CD1c-positive myeloid dendritic cell (primary cell): ENCODE data around the gene NAV2.
A peak's percentile ranks its signal among the peaks of the same experiment; 100 is the strongest.
"Not testable (repeated sequence)": the region's sequence is repeated elsewhere in the genome, so short reads cannot be mapped to it uniquely, and the experiment has no call there.

Experiments used
- DNase-seq: peaks from one replicate; pipeline ENCODE4 v3.0.0-alpha.2; 2016; ENCODE audit errors: extremely low spot score

NAV2 gene

GRCh38 chr11:19921976-19922688 lies 209.5 kb downstream of the NAV2 start:
- DNase-seq, result no peak

- no peak for DNase-seq
Measured at GRCh38 chr11:19922689-19923035, 210.0 kb downstream of the NAV2 start.

DNA sequence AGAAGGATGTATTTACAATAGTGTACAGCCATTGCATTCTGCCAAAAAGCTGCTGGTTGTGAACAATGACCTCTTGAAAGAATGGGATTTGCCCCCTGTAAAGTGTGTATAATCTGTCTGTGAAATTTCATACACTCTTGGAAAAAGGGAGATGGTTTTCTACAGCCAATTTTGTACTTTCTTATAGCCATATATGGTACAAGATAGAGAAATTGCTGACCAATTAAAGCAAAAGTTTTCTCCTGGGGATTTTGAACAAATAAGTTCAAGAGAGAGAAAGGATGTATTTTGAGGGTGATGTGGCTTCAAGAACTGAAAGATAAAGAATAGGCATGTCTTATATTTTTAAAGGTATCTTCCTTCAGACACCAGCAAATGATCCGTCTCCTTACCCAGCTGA lies 211.0 kb downstream of the NAV2 start:
- DNase-seq, result no peak

DNA sequence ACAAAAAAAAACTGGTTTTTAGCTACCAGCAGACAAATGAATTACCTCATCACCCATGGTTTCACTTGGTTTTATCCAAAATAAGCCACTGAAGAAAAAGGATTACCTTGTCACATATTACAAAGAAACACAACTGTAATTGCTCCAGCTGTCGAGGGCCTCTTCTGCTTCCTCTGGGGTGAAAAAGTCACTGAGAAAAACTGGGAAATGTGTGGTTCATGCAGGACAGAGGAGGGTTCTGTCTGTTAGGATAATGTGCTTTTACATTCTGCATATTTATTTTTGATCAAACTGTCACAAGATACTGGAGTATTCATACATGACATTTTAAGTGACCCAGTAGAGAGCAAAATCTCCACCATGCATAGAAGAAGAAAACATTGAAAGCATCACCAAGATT lies 211.7 kb downstream of the NAV2 start:
- no peak for DNase-seq

DNA sequence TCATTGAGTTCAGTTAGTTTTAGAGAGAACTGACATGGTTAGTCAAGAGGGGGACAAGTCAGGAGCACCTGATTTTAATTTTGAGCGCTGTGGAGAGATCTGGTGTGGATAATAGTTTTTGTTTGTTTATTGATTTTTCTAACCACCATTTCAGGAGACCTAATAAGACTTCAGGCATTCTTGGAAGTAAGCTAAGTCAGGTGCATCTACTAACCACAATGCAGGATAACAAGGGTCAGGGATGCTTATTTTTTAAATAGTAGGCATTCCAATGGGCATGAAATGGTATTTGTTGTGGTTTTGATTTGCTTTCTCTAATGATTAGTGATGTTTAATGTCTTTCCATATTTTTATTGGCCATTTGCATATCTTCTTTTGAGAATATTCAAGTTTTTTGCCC lies 212.1 kb downstream of the NAV2 start:
- DNase-seq, result no peak

DNA sequence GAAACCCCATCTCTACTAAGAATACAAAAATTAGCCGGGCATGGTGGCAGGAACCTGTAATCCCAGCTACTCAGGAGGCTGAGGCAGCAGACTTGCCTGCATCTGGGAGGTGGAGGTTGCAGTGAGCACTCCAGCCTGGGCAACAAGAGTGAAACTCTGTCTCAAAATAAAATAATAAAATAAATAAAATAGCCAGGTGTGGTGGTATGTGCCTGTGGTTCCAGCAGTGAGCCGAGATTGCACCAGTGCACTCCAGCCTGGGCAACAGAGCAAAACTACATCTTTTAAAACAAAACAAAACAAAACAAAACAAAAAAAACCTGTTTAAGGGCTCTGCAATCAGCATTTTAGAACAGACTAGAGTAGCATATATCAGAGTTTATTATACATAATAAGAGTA lies 214.8 kb downstream of the NAV2 start:
- not testable (repeated sequence) for DNase-seq

- DNase-seq, result no peak
Measured at GRCh38 chr11:19929147-19929546, 216.5 kb downstream of the NAV2 start.

DNA sequence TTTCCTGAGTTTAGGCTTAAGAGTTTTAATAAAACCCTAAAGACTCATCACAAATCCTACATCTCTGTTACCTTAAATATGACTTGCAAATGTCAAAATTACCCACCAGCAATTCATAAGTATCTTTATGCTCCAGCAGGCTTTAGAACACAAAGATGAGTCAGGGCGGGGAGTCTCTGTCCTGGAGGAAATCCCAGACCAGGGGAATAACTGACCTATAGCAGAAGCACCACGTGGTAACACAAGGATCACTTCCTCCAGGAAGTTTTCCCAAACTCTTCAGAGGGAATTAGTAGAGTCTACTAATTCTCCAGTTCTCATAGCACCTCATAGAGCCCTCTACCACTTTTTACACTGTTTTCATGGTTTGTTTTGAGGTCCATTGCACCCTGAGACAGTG lies 217.0 kb downstream of the NAV2 start:
- DNase-seq, result no peak

DNA sequence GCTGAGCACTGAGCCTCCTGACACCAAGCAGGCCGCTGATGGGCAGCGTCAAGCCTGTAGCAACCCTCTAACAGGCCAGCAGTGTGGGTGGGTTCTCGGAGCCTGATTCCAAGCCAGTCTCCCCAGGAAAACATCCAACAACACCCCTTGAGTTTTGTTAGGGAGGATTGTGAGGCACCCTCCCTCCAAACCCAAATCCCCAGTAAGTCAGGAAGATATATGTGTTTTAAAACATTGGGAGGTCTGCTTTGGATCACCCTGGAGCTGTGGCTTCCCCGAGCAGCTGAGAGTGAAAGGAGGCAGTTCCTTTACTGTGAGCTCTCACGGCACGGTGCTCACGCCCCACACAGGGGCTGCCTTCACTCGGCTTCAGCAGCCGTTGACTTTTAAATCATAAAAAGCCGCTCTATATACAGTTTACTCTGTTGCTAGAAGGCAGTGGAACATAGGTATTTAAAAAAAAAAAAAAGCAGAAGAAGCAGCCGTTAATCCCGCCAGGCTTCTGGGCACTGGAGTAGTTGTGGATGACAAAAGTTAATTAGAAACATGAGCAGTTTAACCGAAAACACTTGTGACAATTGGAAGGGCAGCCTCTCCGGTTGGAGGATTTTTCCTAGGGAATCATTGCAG lies 218.6 kb downstream of the NAV2 start:
- DNase-seq, result no peak

DNA sequence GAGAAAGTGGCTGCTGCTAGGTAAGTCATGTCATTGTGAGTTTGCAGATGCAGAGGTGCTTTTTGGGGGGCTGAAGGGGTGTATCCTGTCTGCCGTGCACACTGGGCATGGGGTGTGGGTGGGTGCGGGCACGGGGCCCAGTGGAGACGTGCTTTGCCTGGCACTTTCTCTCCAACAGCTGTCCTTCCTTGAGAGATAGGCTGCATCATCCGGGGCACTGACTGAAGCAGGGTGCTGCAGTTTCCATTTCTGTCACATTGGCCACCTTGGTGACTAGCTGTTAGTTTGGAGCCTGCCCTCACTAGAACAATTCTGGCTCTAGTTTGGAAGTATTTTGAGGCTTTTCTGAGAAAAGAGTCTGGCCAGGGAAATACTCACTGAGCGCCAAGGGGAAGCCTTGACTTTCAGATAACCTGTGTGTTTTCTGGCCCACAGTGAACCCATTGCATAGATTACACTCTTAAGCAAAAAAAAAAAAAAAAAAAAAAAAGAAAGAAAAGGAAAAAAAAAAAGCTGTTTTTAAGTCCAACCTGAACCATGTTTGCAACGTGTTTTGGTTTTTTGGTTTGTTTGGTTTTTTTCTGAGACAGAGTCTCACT lies 219.2 kb downstream of the NAV2 start:
- no peak for DNase-seq

DNA sequence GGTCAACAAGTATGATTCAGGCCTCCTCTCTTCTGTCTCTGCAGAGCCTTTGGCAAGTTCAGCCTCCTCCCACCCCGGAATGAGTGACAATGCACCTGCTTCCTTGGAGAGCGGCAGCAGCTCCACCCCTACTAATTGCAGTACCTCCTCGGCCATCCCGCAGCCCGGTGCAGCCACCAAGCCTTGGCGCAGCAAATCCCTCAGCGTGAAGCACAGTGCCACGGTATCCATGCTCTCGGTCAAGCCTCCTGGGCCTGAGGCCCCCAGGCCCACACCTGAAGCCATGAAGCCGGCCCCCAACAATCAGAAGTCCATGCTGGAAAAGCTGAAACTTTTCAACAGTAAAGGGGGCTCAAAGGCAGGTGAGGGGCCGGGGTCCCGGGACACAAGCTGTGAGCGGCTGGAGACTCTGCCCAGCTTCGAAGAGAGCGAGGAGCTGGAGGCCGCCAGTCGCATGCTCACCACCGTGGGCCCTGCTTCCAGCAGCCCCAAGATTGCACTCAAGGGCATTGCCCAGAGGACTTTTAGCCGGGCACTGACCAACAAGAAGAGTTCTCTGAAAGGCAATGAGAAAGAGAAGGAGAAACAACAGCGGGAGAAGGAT lies 220.6 kb downstream of the NAV2 start:
- no peak for DNase-seq

GRCh38 chr11:19933801-19934488 lies 221.3 kb downstream of the NAV2 start:
- DNase-seq, result no peak

GRCh38 chr11:19934828-19935259 lies 222.2 kb downstream of the NAV2 start:
- no peak for DNase-seq

- DNase-seq, result no peak
Measured at GRCh38 chr11:19935507-19935906, 222.9 kb downstream of the NAV2 start.

- no peak for DNase-seq
Measured at GRCh38 chr11:19936461-19936860, 223.8 kb downstream of the NAV2 start.

GRCh38 chr11:19938169-19938856 lies 225.7 kb downstream of the NAV2 start:
- DNase-seq, result peak; percentile 57

DNA sequence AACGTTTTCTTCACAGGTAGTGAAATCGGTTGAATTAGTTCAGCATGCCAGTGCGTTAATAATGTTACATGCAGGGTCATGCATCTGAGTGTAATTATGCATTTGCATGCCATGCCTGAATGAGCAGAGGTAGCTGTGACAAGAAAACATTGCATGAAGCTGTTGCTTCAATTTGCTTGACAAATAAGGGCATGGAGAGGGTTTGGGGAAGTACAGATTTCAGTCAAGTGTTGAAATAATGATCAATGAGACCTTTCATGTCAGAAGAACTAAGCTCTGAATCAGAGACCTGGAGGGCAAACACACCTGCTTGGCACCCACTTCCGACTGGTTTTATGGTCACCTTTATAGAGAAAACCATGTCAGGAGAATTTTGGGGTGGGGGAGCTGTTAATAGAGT lies 226.2 kb downstream of the NAV2 start:
- DNase-seq, result no peak

DNA sequence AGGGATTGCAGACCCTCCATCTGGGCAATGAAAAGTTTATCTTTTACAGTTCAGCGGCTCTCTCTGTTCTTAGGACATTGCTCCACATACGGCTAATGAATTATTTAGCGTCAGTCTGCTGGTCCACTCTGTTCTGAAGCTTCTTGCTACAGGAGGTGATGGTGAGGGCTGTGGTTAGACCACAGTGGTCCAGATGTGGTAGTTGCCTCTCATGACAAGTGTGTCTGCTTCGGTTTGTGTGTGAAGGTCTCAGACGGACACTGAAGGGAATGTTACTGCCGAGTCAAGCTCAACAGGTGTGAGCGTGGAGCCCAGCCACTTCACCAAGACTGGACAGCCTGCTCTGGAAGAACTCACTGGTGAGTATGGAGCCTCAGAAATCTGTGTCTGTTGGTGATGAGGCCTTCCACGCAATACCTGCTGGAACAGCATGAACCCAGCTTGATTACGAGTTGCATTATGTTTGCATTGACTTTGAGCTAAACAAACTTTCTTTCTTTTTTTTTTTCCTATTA lies 226.8 kb downstream of the NAV2 start:
- no peak for DNase-seq

- no peak for DNase-seq
Measured at GRCh38 chr11:19940831-19941230, 228.2 kb downstream of the NAV2 start.

DNA sequence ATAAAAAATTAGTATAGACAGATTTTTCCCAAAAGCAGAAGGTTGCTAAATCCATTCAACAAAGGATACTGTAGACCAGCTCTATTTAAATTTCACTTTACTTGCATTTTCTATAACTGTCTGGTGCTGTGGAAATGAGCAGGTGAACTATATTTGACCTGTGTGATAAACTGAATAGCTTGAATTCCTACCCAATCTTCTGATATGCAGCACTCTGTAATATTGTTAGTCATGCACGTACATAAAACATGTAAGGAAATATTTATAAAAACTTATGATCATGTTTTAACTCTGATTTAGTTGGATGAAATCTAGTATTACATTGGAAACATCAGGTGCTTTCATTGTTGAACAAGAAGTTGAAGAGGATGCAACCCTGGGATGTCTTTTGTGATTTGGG lies 234.0 kb downstream of the NAV2 start:
- no peak for DNase-seq

DNA sequence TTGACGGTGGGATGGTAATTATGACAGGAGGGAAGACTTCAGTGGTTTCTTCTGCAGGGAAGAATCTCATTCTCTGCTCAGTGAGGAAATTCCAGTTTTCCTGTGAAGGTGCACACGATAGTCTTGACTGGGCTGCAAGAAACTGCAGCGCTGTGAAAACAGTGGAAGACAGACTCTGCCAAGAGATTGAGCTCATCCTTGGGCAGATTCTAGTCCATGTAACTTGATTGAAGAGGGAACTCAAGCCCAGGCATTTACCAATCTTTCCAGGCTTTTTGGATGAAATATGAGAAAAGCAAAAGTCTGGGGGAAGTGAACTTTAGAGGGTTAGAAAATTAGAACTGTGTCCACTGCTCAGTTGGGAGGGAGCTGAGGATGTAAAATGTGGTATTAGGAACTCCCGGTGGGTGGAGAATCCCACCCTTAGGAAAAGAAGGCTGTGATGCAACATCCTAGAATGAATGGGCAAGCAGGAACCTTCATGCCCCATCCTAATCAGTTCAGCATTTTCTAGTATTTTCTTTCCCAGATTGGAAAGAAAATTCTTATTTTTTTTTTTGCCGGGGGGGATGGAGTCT lies 235.0 kb downstream of the NAV2 start:
- no peak for DNase-seq
